NCI-H2029 treated with DMSO at 0.1 percent for 48 hours (cell line): ENCODE measurements around the gene DUSP19.
A peak's percentile ranks its signal among the peaks of the same experiment; 100 is the strongest.
"Not testable (repeated sequence)": the region's sequence is repeated elsewhere in the genome, so short reads cannot be mapped to it uniquely, and the experiment has no call there.

ENCODE experiments used
- DNase-seq: peaks from one replicate; lab custom pipeline; 2025; lab: John Stamatoyannopoulos, UW

The DUSP19 gene, protein sequence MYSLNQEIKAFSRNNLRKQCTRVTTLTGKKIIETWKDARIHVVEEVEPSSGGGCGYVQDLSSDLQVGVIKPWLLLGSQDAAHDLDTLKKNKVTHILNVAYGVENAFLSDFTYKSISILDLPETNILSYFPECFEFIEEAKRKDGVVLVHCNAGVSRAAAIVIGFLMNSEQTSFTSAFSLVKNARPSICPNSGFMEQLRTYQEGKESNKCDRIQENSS

DNA sequence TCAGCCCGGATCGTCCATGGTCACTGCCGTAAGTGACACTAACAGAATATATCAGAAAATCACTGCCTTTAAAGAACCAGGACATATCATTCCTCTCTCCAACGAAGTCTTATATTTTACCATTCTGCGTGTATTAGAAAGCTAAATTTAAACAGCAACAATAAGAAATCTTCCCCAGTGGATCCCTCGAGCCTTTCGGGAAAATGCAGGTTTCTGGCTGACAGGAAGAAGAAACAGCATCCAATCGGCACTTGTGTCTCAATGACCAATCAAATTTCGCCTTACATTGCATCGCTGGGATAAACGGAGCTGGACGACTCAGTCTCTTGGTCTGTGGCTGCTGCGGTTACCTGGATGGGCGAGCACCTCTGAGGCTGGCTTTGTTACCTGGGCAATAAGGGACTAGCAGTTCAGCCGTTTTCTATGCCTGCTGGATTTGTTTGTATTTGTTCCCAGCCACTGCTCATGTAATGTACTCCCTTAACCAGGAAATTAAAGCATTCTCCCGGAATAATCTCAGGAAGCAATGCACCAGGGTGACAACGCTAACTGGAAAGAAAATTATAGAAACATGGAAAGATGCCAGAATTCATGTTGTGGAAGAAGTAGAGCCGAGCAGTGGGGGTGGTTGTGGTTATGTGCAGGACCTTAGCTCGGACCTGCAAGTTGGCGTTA, at the start of gene DUSP19:
TSS of gene DUSP19 (plus strand) at position 284 of the 675 bp plus-strand sequence. CDS start at position 471, 187 bp downstream.
- DNase-seq, result peak; percentile 94

DNA sequence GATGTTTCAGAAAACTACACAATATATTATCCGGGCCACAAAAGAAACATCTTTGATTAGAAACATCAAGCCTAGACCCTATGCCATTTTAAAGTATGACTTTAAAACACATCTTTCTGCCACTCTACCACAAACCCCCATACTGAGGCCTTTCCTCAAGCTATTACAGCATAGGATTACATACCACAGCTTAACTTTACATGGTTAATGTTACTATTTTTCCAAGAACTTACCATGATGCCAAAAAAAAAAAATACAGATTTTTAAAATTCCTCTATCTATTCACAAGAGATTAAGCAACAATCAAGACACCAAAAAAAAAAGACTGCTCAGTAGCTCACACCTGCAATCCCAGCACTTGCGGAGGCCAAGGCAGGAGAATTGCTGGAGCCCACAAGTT, 49.3 kb upstream of the DUSP19 start:
- DNase-seq, result no peak

DNA sequence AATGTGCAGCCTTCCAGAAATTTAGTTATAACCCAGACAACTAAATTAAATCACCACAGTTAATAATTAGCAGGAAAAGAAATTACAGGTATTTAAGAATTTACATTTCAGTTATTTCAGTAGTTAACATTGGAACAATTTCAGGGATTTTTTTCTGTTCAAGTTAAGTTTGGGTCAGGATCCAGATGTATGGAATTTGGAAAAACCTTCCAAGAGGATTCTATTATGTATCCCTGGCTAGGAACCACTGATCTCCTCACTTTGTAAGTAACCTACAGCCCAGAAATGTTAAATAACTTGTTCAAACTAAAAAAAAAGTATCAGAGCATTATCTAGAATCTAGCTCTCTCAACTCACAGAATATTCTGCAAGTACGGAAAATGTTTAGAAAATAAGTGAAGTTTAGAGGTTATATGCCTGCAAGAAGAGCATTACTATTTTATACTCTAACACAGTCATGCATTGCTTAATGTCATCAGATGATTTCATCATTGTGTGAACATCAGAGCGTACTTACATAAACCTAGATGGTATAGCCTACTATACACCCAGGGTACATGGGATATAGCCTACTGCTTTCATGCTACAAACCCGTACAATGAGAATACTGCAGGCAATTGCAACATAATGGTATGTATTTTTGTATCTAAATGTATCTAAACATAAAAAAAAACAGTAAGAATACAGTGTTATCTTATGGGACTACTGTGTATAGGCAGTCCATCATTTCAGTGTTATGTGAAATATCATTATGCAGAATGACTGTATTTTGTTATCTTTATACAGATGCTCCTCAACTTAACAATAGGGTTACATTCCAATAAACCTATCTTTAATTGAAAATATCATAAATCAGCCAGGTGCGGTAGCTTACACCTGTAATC, 46.4 kb upstream of the DUSP19 start:
- DNase-seq, result no peak

DNA sequence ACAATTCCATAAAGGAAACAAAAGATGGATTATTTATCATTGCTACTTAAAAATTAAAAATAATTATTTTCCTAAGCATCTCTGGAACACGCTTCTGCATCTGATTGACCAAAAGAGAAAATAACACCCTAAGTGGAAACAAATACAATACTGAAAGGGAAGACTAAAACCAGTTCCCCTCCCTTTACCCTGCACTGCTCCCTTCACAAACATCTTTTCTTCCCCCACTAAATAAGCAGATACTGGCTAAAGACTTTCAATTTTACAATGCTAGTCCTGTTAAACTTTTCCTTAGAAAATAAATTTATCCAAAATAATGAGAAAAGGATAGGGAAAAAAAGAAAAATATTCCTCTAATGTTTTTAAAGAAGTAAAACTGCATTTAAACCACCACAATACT, 44.6 kb upstream of the DUSP19 start:
- DNase-seq, result no peak

DNA sequence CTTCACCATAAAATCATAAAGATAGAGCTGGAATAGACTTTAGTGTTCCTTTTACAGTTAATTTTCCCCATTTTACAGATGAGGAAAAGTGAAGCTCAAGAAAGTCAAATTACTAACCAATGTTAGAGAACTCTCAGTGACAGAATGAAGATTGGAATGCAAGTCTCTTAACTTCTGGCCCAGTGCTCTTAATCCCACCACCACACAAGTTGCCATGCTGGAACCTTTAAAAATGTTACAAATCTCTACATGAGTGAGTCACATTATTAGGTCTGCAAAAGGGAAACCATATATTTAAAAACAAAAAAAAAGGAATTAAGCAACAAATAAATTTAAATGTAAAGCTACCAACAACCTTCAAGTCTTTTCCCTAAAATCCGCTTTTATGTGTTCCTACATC, 43.7 kb upstream of the DUSP19 start:
- no peak for DNase-seq

DNA sequence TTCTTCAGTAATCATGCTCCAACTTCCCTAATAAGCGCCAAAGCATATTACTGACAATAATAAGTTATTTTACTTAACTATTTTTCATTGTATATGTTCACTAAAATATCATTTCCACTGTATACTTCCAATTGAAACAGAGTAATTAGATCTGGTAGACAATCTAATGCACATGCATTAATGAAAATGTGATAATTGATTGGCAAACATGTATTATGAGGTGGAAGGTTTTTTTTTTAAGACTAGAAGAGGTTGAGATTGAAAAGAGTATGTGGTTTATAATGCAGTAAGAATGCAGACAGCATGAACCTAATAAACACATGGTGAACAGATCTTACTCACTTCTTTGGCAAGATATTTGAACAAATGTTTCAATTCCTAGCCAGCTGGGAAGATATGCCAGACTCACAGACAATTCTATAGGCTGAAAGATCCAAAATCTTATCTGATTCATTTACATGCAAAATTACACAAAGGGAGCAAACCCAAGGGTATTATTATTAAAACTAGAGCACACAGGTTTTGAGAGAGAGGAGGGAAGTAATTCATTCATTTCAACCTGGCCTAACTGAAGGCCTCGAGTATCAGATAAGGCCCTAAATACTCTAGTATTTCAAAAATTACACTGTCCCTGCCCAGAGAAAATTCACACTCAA, 43.1 kb upstream of the DUSP19 start:
- no peak for DNase-seq

DNA sequence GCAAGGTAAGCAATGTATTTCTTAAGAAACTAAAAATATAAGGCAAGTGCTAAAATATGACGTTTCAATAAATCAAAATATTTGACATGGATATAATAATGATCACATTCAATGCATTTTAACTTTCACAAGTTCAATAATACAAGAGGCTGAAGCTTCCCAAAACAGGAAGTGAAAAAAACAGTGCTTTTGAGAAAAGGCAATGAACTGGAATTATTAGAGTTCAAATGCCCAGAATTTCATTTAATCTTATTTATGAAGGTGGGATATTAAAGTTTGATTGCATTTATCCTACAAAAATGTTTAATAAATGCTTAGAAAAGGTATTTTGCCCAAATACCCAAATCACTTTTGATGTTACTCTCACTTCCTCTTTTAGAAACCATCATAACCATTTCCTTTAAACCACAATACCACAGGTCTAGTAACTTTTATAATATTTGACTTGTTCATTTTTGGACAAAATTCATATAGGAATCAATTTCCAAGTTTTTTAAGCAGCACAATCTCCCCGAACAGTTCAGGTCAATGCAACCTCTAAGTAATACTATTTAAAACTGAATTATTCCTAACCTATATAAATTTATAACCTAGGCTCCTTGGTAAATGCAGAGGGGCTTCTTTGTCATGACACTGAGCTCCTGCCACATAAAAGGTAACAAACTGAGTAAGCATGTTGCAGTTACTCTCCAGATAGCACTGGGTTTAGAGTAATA, 42.4 kb upstream of the DUSP19 start:
- DNase-seq, result no peak

DNA sequence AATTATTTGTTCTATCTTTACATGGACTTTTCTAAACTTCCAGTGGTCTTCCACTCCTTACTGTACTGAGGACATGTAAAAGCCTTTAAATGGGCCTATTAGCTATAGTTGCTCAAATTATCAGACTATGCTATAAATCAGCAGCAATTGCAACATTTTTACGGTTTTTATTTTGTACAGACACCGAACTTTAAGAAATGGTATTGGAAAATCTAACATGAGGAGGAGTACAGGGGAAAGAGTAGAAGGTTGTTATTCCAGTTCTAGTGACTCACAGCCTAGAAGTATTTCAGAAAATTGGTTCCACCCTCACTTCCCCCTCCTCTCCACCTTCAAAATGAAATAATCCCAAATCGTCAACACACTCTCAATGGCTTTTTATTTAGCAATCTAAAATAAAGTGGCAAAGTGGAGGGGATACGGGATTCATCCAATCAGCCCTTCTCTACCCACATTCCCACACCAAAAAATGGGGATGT, 41.4 kb upstream of the DUSP19 start:
- DNase-seq, result no peak

DNA sequence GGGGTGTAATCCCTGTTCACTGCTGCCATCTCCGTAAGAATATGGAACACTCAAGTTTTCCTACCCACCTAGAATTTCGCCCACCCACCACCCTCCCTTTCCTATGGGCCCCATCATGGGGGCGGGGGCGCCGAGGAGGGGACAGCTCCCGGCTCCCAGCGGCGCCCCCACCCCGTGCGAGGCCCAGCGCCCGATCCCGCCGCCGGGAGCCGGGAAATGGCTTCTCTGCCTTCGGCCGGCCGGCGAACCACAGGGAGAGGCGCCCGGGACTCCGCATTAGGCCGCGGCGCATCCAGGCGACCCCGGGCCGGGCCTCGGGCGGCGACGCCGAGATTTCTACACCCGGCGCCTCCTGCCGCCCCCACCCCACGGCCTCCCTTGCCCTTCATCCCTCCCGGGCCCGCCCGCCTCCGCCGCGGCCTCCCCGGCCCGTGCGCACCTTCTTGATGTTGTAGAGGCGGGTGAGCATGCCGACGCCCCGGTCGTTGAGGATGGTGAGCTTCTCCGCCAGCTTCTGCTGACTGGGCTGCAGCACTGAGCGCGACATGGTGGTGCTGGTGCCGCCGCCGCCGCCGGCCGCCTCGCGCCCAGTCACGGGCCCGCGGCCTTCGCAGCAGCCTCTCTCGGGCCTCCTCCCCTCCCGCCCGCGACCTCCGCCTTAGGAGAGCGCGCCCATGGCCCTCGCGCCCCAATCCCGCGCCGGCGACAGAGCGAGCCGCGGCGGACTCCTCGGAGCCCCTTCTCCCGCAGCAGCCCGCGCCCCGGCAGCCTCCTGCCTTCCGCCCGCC, 40.8 kb upstream of the DUSP19 start:
- DNase-seq, result no peak

DNA sequence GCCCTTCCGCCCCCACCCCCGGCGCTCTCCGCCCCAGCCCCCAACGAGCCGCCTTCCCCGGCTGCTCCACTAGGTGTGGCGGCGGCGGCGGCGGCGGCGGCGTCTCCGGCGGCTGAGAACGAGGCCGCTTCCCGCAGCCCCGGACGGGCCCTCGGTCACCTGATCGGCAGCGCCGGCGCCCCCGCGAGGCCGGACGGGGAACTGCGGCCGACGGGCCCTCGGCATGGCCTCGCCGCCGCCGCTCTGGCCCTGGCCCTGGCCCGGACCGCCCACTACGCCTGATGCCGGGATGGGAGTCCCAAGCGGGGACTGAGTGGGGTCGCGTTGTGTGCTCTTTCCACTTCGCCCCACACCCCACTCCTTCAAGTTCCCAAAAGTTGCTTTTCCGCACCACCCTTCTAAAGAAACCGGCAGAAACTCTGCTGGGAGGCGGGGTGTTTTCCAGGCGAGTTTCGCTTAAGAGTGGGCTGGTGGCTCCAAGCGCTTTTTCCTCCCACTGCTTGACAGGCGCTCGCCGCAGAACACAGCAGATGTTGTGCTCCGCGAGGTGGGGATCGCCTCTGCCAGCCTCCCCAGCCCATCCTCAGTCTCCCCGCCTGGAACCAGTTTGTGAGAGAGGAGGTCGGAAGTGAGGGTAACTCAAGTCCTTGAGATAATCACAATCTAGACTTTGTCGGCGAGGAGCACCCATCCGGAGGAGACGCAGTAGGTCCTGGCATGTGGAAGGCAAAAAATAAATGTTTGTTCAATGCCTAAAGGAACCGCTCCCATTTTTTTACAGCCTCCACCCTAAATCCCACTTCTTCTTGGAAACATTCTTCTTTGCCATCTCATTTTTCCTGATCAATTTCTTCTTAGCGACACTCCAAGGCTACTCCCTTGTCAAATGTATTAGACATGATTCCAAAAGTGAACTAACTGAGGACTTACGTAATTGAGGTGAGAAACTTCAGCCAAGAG, 39.9 kb upstream of the DUSP19 start, which contains the start of gene NCKAP1:
TSS of gene NCKAP1 (minus strand) at position 117 of the 960 bp plus-strand sequence. CDS start 358 bp downstream, outside the sequence.
- peak; percentile 39 for DNase-seq

DNA sequence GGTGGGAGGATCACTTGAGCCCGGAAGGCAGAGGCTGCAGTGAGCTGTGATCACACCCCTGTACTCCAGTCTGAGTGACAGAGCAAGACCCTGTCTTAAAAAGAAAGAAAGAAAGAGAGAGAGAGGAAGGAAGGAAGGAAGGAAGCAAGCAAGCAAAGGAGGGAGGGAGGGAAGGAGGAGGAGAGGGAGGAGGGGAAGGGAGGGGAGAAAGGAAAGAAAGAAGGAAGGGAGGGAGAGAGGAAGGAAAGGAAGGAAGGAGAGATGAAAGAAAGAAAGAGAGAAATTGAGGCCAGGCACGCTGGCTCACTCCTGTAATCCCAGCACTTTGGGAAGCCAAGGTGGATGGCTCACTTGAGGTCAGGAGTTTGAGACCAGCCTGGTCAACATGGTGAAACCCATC, 37.9 kb upstream of the DUSP19 start:
- no peak for DNase-seq

DNA sequence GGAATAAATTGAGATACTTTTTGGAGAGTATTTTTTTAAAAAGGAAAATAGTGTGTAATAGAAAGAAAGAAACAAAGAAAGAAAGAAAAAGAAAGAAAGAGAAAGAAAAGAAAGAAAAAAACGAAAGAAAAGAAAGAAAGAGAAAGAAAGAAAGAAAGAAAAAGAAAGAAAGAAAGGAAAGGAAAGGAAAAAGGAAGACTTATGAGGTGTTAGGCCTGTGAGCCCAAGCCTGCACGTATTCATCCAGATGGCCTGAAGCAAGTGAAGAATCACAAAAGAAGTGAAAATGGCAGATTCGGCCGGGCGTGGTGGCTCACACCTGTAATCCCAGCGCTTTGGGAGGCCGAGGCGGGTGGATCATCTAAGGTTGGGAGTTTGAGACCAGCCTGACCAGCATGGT, 35.0 kb upstream of the DUSP19 start:
- not testable (repeated sequence) for DNase-seq

DNA sequence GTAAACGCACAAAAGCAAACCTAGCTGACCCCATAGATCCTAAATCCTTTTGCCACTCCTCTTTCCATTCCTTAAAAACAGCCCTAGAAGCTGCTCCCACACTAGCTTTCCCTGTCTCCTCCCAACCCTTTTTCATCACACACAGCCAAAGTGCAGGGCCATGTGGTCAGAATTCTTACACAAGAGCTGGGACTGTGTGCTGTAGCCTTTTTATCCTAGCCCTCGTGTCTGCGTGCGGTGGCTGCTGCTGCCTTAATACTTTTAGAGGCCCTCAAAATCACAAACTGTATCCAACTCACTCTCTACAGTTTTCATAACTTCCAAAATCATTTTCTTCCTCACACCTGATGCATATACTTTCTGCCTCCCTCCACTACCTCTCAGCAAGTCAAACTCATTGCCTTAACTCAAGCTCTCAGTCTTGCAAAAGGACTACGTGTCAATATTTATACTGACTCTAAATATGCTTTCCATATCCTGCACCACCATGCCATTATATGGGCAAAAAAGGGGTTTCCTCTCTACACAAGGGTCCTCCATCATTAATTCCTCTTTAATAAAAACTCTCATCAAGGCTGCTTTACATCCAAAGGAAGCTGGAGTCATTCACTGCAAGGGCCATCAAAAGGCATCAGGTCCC, 30.9 kb upstream of the DUSP19 start:
- not testable (repeated sequence) for DNase-seq

DNA sequence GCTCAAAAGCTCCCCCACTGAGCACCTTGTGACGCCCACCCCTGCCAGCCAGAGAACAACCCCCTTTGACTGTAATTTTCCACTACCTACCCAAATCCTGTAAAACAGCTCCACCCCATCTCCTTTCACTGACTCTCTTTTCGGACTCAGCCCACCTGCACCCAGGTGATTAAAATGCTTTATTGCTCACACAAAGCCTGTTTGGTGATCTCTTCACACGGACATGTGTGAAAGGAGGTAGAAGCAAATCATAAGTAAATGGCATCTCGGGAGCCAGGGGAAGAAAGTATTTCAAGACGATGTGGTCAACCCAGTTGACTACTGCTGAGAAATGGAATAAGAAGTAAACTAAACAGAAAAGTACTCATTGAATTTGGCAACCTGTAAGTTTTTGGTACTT, 29.1 kb upstream of the DUSP19 start:
- no peak for DNase-seq

DNA sequence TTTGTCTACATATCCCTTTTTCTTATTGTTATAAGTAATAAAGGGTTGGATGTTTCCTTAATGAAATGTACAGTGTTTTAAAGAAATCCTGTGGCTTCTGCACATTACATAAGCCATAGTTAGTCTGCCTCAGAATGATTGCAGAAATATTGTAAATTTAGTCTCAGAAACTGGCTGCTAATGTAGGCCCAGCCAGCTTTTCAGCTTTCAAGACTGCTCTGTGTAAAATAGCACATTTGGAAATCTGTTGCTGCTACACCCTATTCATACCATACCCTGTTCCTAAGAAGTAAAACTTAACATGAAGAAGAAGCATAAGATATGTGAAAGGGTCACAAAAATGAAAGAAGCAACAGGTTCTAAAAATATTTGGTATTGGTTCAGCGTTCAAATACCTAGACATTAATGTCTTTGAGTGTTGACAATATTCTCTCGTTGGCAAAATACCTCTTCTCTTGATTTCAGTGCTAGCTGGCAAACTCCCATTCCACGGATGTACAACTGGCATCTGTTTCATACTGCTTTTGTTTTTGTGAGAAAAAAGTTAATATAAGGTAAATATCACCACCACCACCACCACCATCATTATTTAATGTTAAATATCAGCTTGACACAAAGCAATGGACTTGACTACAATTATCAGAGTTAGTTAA, 21.1 kb upstream of the DUSP19 start:
- DNase-seq, result no peak

DNA sequence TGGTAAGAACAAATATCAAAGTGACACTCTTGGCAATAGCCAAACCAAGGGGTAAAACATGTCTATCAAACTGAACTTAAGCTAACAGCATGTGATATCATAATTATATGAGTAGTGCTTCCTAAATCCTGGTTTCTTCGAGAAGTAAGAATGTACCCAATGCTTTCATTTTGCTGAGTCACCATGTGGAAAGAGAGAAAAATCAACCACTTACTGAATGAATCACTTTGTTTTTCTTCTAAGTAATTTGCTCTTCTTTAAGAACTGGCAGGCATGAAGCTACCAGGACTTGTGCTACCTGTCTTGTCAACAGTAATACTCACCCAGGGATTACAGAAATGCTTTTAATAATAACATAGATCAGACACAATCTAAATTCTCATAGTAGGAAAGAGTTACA, 19.0 kb upstream of the DUSP19 start:
- DNase-seq, result no peak

DNA sequence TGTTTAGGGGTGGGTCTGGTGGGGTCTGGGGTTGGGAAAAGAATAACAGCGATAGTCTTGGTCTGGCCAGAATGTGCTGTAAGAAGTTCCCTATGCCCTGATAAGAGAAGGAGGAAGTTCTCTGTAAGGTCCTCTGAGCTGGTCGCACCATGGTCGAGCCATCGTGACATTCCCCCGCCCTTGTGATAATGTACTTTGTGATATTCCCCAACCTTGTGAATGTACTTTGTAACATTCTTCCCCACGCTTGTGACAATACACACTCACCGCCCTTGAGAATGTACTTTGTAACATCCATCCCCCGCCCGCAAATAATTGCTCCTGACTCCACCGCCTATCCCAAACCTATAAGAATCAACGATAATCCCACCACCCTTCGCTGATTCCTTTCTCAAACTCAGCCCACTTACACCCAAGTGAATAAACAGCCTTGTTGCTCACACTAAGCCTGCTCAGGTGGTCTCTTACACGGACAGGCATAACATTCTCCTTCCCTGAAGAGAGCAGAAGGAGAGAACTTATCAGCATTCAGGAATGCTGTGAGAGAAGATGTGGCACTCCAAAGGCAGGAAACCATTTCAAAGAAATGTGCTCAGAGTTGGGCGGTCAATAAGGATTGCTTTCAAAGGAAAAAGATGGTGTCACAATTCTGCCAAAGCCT, 17.8 kb upstream of the DUSP19 start:
- DNase-seq, result no peak

DNA sequence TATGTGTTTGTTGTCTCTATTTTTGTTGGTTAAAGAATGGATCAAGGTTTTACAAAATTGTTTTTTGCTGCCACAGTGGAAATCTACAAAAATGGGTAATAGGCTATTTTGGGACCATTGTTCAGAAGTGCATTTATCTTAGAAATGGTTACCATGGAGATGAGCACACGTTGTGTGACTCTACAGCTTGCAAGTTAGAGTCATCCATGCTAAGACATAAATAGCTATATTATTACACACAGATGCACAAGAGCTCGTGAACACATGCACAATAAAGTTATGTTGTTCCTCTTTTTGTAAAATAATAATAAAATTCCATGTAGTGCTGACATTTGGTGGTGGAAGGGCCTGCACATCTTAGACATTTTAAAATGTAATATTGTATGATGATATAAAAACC, 15.5 kb upstream of the DUSP19 start:
- DNase-seq, result no peak
